B cell (primary cell): ENCODE results near the gene AIM2. TPM values are rescaled to one million over a fixed set of nuclear protein-coding genes. Genes with fewer than 3 reads are reported as not detected.

ENCODE experiments used
- ATAC-seq: fragments of 200-7000 bp; cut with Tn5 transposase; one replicate; pipeline ENCODE4 v1.10.0; 2021; ENCODE audit warnings: low read depth, mild to moderate bottlenecking, moderate number of reproducible peaks, moderate library complexity
- CTCF ChIA-PET: fragments of 350-600 bp; sonication (Branson Sonifier 250); formaldehyde crosslinking; loops from one replicate; lab custom pipeline; 2021; ENCODE audit warnings: antibody characterized with exemption, inconsistent platforms; lab: Charles Lee
- POLR2A ChIA-PET: fragments of 350-600 bp; sonication (Branson Sonifier 250); formaldehyde crosslinking; loops from one replicate; lab custom pipeline; 2021; ENCODE audit warnings: antibody characterized with exemption; lab: Charles Lee
- DNase-seq: peaks from one replicate; pipeline ENCODE4 v3.0.0; 2013
- H2AFZ ChIP-seq: 2 replicates; pipeline ENCODE4 v1.6.1; 2012; ENCODE audit warnings: mild to moderate bottlenecking, low read depth, low read length; ENCODE audit not compliant: insufficient read depth, poor library complexity, severe bottlenecking
- H3K27ac ChIP-seq, 2 donors: 1 replicate in 1 of 2; 2 replicates in 1 of 2; pipeline ENCODE4 v1.5.1; 2012 to 2013; ENCODE audit warnings: low read length in 2 of 2, mild to moderate bottlenecking in 2 of 2, moderate library complexity in 1 of 2
- H3K27me3 ChIP-seq, 4 experiments: fragments of 200-600 bp in 1 of 4; sonication (generic) in 1 of 4; replicated peaks in 1 of 4; 1 replicate in 2 of 4; 2 replicates in 2 of 4; pipeline versions ENCODE4 v1.6.1 to v1.7.0; 2013 to 2016; ENCODE audit warnings: low read length in 3 of 4, mild to moderate bottlenecking in 2 of 4, mixed read lengths in 1 of 4, moderate library complexity in 1 of 4; ENCODE audit not compliant: insufficient read depth in 4 of 4, control insufficient read depth in 3 of 4; ENCODE audit errors: control extremely low read depth in 1 of 4
- H3K36me3 ChIP-seq, 2 experiments: replicated peaks in 1 of 2; 1 replicate in 1 of 2; 2 replicates in 1 of 2; pipeline versions ENCODE4 v1.6.1 to v1.7.1; 2013; ENCODE audit warnings: low read length in 1 of 2; ENCODE audit not compliant: insufficient read depth in 2 of 2, control insufficient read depth in 1 of 2; ENCODE audit errors: control extremely low read depth in 1 of 2, extremely low read depth in 1 of 2
- H3K4me1 ChIP-seq, 2 donors: fragments of 200-600 bp in 1 of 2; sonication (generic) in 1 of 2; 1 replicate in 1 of 2; 2 replicates in 1 of 2; pipeline versions ENCODE4 v1.5.1 to v1.6.1; 2013 to 2017; ENCODE audit warnings: low read length in 2 of 2; ENCODE audit not compliant: control insufficient read depth in 2 of 2, insufficient read depth in 2 of 2
- H3K4me2 ChIP-seq: replicated peaks from 2 replicates; pipeline ENCODE3; 2012; ENCODE audit warnings: mild to moderate bottlenecking, low read depth, low read length; ENCODE audit not compliant: poor library complexity, severe bottlenecking
- H3K4me3 ChIP-seq, 5 experiments: fragments of 200-600 bp in 1 of 5; sonication (generic) in 1 of 5; 1 replicate in 3 of 5; 2 replicates in 2 of 5; pipeline versions ENCODE4 v1.5.1 to v1.7.0; 2011 to 2016; ENCODE audit warnings: low read length in 4 of 5, mild to moderate bottlenecking in 4 of 5, low read depth in 2 of 5, control low read depth in 1 of 5, moderate library complexity in 1 of 5; ENCODE audit not compliant: insufficient read depth in 1 of 5; ENCODE audit errors: control extremely low read depth in 1 of 5, extremely low read depth in 1 of 5
- H3K79me2 ChIP-seq: fragments of 200-600 bp; sonication (generic); one replicate; pipeline ENCODE4 v1.6.0; 2016; ENCODE audit warnings: low read length; ENCODE audit not compliant: control insufficient read depth, insufficient read depth
- H3K9ac ChIP-seq: fragments of 200-600 bp; sonication (generic); 2 replicates; pipeline ENCODE4 v1.6.1; 2017; ENCODE audit warnings: mild to moderate bottlenecking, low read length, moderate library complexity
- H3K9me3 ChIP-seq, 3 donors: one replicate each; pipeline versions ENCODE4 v1.6.1 to v1.7.1; 2013; ENCODE audit warnings: low read length in 2 of 3; ENCODE audit not compliant: control insufficient read depth in 2 of 3, insufficient read depth in 1 of 3; ENCODE audit errors: control extremely low read depth in 1 of 3
- H4K20me1 ChIP-seq: 2 replicates; pipeline ENCODE4 v1.6.0; 2012; ENCODE audit warnings: mild to moderate bottlenecking, low read length; ENCODE audit not compliant: insufficient read depth, control insufficient read depth, poor library complexity, severe bottlenecking
- H3K27ac Mint-ChIP-seq: one replicate; pipeline ENCODE4 v1.8.0; 2021; ENCODE audit warnings: mixed read lengths
- H3K27me3 Mint-ChIP-seq: one replicate; pipeline ENCODE4 v1.8.0; 2021; ENCODE audit warnings: mixed read lengths
- H3K4me1 Mint-ChIP-seq: one replicate; pipeline ENCODE4 v1.8.0; 2021; ENCODE audit warnings: mixed read lengths
- H3K4me3 Mint-ChIP-seq: one replicate; pipeline ENCODE4 v1.8.0; 2021; ENCODE audit warnings: mixed read lengths
- H3K9me3 Mint-ChIP-seq: one replicate; pipeline ENCODE4 v1.8.0; 2022; ENCODE audit warnings: mixed read lengths; ENCODE audit not compliant: insufficient read depth
- EZH2 ChIP-seq: IDR thresholded peaks from 2 replicates; pipeline ENCODE4 v1.6.1; 2012; ENCODE audit warnings: borderline replicate concordance, low read depth, mild to moderate bottlenecking, moderate library complexity, low read length; ENCODE audit not compliant: insufficient read depth, poor library complexity, severe bottlenecking
- WGBS: methylation state at CpG from one replicate; pipeline ENCODE4 v1.1.5; 2013; ENCODE audit warnings: missing lambda C conversion rate; ENCODE audit not compliant: insufficient coverage; 5-methylcytosine and 5-hydroxymethylcytosine counted together
- intact Hi-C: fragments of 100-400 bp; cut with micrococcal nuclease; formaldehyde crosslinking; loops from one replicate; pipeline ENCODE4 v1.10.0; 2022
- polyA plus RNA-seq: library from polyadenylated mRNA; depleted of rRNA; stranded (reverse); fragments of >200 nt; gene quantifications from 2 replicates; pipeline ENCODE4 v1.2.3, GENCODE V29; 2012
- total RNA-seq, 2 donors: library from RNA; stranded (reverse); fragments of 120-200 nt in 1 of 2; gene quantifications; 1 replicate in 1 of 2; 2 replicates in 1 of 2; pipeline versions ENCODE4 v1.2.3 to v1.2.4, GENCODE V29; 2013 to 2022
- TF ChIP-seq, protein P1 (sequence below): fragments of 200-600 bp; IDR thresholded peaks from one replicate; pipeline ENCODE4 v1.8.0; 2022; ENCODE audit warnings: antibody characterized with exemption, mild to moderate bottlenecking

AIM2 gene
- total and polyA plus RNA-seq, 2 donors (not counting 1 experiment from before 2014, with no cell fraction given) = 40.4 to 68.4 TPM

DNA sequence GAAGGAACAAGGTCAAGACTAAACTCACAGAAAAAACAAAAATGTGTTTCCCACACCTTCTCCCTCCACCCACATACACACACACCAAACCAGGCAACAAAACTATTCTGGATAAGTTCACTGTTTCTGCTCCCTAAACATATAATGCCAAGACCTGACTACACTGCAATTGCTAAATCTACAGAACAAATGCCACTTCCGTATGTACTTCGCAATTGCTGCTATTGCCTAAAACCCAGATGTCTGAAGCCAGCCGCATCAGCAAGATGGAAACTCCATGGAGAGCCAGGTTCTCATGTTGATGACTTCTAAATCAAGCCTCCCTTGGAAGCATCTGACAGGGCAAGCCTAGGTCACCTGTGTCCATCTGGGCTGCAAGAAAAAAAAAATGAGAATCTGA is 8.3 kb upstream of the AIM2 start:
- Mint-ChIP-seq H3K9me3 (no peaks in the 10 kb centered on the region), H3K4me1 (peaks cover 23% of the 10 kb centered on the region), H3K4me3 (no peak overlapping the region), H3K27ac (no peak overlapping the region), H3K27me3 (no peaks in the 10 kb centered on the region)
- POLR2A ChIA-PET = no interaction called here
- Histone ChIP-seq H3K4me1 (peaks cover 16% of the 10 kb centered on the region in 2 donors), H2AFZ (no peak overlapping the region), H3K27ac (no peak overlapping the region), H3K79me2 (no peaks in the 10 kb centered on the region), H3K9me3 (no peaks in the 10 kb centered on the region), H3K36me3 (no peaks in the 10 kb centered on the region), H3K4me3 (no peak overlapping the region), H3K9ac (no peak overlapping the region), H3K27me3 (no peaks in the 10 kb centered on the region), H3K4me2 (no peak overlapping the region), H4K20me1 (no peaks in the 10 kb centered on the region)
- TF ChIP-seq, protein P1, sequence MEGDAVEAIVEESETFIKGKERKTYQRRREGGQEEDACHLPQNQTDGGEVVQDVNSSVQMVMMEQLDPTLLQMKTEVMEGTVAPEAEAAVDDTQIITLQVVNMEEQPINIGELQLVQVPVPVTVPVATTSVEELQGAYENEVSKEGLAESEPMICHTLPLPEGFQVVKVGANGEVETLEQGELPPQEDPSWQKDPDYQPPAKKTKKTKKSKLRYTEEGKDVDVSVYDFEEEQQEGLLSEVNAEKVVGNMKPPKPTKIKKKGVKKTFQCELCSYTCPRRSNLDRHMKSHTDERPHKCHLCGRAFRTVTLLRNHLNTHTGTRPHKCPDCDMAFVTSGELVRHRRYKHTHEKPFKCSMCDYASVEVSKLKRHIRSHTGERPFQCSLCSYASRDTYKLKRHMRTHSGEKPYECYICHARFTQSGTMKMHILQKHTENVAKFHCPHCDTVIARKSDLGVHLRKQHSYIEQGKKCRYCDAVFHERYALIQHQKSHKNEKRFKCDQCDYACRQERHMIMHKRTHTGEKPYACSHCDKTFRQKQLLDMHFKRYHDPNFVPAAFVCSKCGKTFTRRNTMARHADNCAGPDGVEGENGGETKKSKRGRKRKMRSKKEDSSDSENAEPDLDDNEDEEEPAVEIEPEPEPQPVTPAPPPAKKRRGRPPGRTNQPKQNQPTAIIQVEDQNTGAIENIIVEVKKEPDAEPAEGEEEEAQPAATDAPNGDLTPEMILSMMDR = no peak
- no peak for TF ChIP-seq EZH2
- DNase-seq (no peak), ATAC-seq (no peak)
- CTCF ChIA-PET = interaction anchor here (0.6 kb wide), 1 partner anchor 22 kb away, joined by 3 read pairs; no protein-coding TSS in a partner anchor
- intact Hi-C loops = no loop called here
- WGBS = 90% methylated on average over 3 of the region's 3 CpGs

DNA sequence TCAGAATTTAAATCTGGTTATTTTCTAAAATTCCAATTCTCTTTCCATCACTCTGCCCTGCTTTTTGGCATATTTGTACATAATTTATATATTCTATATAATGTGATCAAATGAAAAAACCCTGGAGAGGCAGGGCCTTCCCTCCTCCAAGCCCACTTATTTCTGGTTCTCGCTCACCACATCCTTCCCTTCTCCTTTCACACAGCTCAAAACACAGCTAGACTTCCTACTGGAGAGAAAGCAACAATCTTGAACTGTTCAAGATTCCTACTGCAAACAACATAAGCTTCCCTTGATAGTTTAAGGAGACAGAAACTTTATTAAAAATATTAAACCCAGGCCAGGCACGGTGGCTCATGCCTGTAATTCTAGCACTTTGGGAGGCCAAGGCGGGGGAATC is 7.6 kb upstream of the AIM2 start:
- no peak for DNase-seq
- no peaks in the 10 kb centered on the region for H3K27me3 Mint-ChIP-seq
- TF ChIP-seq EZH2 = no peak
- TF ChIP-seq, protein P1 = no peak
- H3K9me3 ChIP-seq = no peaks in the 10 kb centered on the region
- no peak overlapping the region for H3K27ac Mint-ChIP-seq
- 68% methylated on average over 3 of the region's 3 CpGs for WGBS
- no peaks in the 10 kb centered on the region for H3K27me3 ChIP-seq
- no peak for ATAC-seq
- CTCF ChIA-PET = interaction anchor here (0.6 to 1.6 kb wide), 5 partner anchors 12 to 436 kb away, joined by 3 to 6 read pairs (median 3); no protein-coding TSS in a partner anchor
- H3K4me3 ChIP-seq = no peak overlapping the region
- H3K4me1 ChIP-seq = peaks cover 13 to 14% of the 10 kb centered on the region in 2 donors
- peaks cover 17% of the 10 kb centered on the region for H3K4me1 Mint-ChIP-seq
- no peaks in the 10 kb centered on the region for H3K9me3 Mint-ChIP-seq
- no peak overlapping the region for H3K9ac ChIP-seq
- intact Hi-C loops = no loop called here
- no peaks in the 10 kb centered on the region for H3K79me2 ChIP-seq
- H3K27ac ChIP-seq = no peak overlapping the region
- H3K4me3 Mint-ChIP-seq = no peak overlapping the region
- POLR2A ChIA-PET = no interaction called here
- H3K4me2 ChIP-seq = no peak overlapping the region
- H2AFZ ChIP-seq = no peak overlapping the region
- no peaks in the 10 kb centered on the region for H4K20me1 ChIP-seq
- H3K36me3 ChIP-seq = no peaks in the 10 kb centered on the region
